ENCODE results near the gene NOXO1.

The NOXO1 gene

DNA sequence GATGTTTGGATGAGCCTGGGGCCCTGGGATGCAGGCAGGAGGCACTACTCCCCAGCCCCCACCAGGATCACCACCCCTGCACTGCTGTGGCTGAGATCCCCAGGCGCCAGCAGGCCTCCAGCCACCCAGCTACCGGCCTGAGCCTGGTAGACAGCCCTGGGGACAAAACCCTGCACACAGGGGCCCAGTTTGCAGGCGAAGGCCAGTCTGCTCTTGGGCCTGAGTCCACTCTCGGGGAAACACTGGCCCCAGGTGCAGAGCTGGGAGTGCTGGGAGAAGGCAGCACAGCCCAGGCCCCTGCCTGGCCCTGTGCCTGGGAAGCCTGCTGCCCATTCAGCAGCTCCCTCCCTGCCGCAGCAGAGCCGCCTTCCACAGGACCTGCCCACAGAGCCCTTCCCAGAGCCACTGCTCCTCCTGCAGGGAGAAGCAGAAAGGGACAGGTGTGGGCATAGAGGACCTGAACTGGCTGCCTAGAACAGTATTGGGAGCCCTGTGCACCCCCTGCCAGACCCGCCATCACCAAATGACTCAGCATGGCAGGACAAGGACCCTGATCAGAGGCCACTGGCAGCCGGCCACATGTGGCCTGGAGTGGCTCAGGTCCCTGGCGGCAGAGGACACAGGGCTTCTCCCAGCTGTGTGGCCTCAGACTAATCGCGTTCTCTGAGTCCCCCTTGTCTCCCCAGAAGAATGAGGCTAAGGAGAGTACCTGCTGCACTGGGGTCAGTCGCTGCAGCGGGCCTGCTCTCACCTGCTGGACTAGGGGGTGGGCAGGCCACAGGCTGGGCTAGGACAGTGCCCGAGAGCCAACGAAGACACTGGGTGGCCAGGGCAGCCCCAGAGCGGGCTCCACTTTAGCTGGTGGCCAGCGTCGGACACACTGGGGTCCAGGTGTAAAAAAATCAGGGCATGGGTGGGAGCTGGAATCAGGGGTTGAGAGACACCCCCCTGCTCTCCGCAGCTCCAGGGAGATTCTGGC is 48.9 kb downstream of the NOXO1 start:
- Histone ChIP-seq H3K27ac (no peak overlapping the region), H3K4me3 (no peak overlapping the region)

DNA sequence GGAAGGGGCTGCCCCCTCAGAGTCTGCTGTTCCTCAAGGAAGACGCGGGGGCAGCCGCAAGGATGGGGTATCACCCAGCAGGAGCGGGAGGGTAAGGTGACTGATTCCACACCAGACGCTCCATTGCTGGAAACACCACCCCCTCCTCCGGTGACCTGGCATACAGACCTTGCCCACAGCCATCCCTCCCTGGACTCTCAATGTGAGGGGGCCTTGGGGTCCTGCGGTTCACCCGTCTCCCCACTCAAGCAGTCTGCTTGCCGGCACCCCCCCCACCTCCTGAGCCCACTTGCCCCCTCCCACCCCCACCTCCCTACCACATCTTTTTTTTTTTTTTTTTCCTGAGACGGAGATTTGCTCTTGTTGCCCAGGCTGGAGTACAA is 50.9 kb downstream of the NOXO1 start:
- H3K4me3 ChIP-seq, result peak overlapping the region in 1 of 7 experiments; percentile 45

DNA sequence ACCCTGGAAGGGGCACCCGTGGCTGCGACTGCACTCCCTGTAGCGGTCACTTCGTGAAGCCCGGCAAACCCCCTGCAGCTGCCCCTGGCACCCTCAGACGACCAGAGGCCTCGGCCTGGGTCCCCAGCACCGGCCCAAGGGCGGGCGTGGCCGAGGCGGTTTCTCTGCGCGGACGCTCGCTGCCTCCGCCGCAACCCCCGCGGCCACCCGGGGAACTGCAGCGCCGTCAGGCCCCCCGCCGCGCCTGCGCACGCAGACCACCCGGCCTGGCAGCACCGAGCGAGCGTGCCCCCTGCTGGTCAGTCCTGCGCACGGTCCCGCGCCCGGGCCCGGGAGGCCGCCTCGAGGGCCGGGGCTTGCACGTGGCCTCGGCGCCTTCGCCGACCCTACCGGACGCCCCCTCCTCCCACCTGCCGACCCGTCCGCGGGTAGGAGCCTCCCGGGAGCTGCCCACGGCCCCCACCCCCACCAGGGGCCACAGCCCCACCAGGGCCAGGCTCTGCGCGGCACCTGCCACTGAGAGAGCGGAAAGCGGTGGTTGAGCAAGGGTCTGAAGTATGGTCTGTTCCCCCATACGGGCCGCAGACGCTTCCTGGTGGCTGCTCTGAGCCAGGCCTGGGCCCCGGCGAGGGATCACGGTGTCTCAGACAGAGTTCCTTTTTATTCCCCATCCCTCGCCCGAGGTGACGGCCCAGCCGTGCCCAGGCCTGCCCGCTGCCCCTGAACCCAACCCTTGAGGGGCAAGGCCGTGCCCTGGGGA is 51.5 kb downstream of the NOXO1 start:
- peak overlapping the region; percentile 38 to 60 (median 47) for H3K4me3 ChIP-seq

More for the DNA sequence above, 50.9 kb downstream of the NOXO1 start:
- H3K27ac ChIP-seq, result peak overlapping the region in 11 of 21 experiments; percentile 1 to 90 (median 78)

DNA sequence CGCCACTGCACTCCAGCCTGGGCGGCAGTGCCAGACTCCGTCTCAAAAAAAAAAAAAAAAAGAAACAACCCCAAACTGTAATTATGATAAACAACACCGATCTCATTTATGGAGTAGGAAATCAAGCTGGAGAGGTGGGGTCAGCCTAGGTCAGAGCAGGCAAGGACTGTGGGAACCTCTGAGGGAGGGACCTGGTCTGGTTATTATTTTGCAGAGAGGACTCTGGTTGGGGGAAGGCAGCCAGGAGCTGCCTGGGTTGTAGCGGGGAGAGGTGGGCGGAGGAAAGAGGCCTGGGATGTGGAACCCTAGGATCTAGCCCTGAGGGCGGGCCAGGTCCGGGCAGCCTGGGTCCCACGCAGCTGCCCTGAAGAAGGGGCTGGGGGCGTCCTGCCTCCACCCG is 52.2 kb downstream of the NOXO1 start:
- Histone ChIP-seq H3K27ac (peak overlapping the region; percentile 24 to 90 (median 80)), H3K4me3 (peak overlapping the region; percentile 38 to 60 (median 47))

More for the DNA sequence above, 51.5 kb downstream of the NOXO1 start:
- peak overlapping the region; percentile 24 to 90 (median 80) for H3K27ac ChIP-seq

All from skin epidermis (tissue), 12 donors.